ENCODE results near the gene L3MBTL4. TPM values are rescaled to one million over a fixed set of nuclear protein-coding genes. Genes with fewer than 3 reads are reported as not detected.

Gene L3MBTL4
- total RNA-seq, 1 donor from 2014 or later: not detected

DNA sequence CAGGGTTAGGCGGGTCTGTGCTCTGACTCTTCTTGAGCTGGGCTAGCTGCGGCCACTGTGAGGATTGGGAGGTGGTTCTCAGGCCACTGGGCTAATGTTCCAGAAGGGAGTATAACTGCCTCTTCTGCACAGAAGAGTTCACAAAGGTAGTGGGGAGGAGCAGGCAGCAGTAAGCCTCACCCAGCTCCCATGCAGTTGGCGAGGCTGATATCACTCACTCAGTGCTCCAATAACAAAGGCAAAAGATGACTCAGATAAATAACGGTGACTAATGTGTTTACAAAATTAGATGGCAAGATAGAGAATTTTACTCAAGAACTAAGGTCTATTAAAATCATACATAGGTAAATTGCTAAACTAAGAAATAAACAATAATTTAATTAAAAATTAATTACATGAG, 345.2 kb downstream of the L3MBTL4 start:
- Histone ChIP-seq H3K27ac (no peak overlapping the region), H3K27me3 (no peaks in the 10 kb centered on the region), H3K9me3 (no peaks in the 10 kb centered on the region), H3K36me3 (no peaks in the 10 kb centered on the region), H3K4me1 (no peaks in the 10 kb centered on the region), H3K4me3 (no peak overlapping the region)
- intact Hi-C loops (cut with DNase I): no loop called here
- TF ChIP-seq, protein P1, sequence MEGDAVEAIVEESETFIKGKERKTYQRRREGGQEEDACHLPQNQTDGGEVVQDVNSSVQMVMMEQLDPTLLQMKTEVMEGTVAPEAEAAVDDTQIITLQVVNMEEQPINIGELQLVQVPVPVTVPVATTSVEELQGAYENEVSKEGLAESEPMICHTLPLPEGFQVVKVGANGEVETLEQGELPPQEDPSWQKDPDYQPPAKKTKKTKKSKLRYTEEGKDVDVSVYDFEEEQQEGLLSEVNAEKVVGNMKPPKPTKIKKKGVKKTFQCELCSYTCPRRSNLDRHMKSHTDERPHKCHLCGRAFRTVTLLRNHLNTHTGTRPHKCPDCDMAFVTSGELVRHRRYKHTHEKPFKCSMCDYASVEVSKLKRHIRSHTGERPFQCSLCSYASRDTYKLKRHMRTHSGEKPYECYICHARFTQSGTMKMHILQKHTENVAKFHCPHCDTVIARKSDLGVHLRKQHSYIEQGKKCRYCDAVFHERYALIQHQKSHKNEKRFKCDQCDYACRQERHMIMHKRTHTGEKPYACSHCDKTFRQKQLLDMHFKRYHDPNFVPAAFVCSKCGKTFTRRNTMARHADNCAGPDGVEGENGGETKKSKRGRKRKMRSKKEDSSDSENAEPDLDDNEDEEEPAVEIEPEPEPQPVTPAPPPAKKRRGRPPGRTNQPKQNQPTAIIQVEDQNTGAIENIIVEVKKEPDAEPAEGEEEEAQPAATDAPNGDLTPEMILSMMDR (IDR thresholded peaks at IDR 0.05): no peak
- no peak for DNase-seq (ENCODE audit: low spot score in 2 of 2)

DNA sequence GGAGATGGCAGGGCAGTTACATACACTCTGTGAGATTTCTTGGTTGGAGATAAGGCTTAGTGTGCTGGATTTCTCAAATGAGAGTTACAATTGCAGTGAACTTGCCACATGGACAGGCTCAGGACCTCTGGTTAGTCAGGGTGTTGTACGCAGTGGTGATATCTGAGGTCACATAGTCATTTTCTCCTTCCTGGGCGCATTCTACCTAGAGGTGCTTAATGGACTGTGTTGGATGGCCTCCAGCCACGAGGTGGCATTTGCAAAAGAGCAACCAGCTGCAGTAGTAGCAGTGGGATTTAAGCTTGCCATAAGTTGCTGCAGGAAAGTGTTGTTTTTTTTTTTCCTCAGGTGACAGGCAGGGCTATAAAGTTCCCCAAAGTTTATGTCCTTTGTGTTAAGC, 345.6 kb downstream of the L3MBTL4 start:
- Histone ChIP-seq H3K9me3 (no peaks in the 10 kb centered on the region), H3K36me3 (no peaks in the 10 kb centered on the region), H3K4me1 (no peaks in the 10 kb centered on the region), H3K27ac (no peak overlapping the region), H3K4me3 (no peak overlapping the region), H3K27me3 (no peaks in the 10 kb centered on the region)
- intact Hi-C loops (cut with DNase I): no loop called here
- TF ChIP-seq, protein P1 (IDR thresholded peaks at IDR 0.05): no peak
- DNase-seq (ENCODE audit: low spot score in 2 of 2): no peak

DNA sequence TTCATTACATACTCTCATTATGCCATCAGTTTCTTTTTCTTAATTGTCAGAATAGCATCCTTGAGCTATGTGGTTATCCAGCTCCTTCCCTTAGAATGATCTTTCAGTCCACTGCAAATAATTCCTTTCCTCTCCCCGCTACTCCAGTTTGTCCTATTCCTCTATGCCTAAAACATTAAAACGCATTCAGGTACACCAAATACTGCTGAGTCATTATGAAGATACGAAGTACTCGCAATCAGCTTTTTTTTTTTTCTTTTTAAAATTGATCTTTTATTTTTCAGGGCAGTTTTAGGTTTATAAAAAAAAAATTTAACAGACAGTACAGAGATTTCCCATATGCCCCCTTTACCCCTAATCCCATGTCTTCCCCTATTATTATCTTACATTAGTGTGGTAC, 354.6 kb downstream of the L3MBTL4 start:
- Histone ChIP-seq H3K9me3 (no peaks in the 10 kb centered on the region), H3K36me3 (no peaks in the 10 kb centered on the region), H3K27ac (no peak overlapping the region), H3K27me3 (no peaks in the 10 kb centered on the region), H3K4me3 (no peak overlapping the region), H3K4me1 (no peaks in the 10 kb centered on the region)
- TF ChIP-seq, protein P1 (IDR thresholded peaks at IDR 0.05): no peak
- intact Hi-C loops (cut with DNase I): no loop called here
- DNase-seq (ENCODE audit: low spot score in 2 of 2): no peak

DNA sequence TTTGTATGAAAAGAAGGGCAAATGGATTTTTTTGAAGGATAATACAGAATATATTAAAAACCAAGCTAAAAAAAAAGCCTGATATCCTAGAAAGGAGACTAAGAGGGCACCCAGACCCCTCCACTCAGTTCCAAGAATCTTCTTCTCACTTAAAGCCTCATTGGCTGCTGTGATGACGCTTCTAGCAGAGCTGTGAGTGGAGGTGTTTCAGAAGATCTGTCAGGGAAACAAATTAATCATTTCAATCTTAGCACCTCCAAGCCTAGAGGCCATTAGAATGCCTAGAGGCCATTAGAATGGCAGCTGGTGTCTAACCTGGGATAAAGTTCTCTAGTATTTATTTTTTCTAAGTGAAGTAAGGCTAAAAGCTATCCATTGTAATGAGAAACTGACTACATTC, 355.2 kb downstream of the L3MBTL4 start:
- no peak for DNase-seq (ENCODE audit: low spot score in 2 of 2)
- TF ChIP-seq, protein P1 (IDR thresholded peaks at IDR 0.05): no peak
- Histone ChIP-seq H3K27ac (no peak overlapping the region), H3K36me3 (no peaks in the 10 kb centered on the region), H3K9me3 (no peaks in the 10 kb centered on the region), H3K27me3 (no peaks in the 10 kb centered on the region), H3K4me3 (no peak overlapping the region), H3K4me1 (no peaks in the 10 kb centered on the region)
- intact Hi-C loops (cut with DNase I): no loop called here

DNA sequence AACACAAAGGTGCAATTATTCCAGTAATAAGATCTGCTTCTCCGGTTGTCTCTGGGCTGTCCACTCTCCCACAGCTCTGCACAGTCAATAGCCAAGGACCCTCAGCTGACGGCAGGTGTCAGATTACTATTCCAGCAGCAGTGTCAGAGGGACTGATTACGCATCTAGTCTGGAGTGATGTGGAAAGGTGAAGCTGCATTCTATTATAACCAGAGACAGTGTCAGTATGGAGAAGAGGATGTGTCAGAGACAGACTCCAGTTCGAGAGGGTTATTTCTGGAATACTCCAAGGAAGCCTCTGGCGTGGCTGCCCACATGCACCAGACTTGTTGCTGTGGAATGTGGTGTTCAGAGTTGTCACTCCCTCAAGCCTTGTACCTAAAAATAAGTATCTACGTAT, 355.8 kb downstream of the L3MBTL4 start:
- intact Hi-C loops (cut with DNase I): no loop called here

More for the DNA sequence above, 355.8 kb downstream of the L3MBTL4 start:
- H3K27ac ChIP-seq: no peak overlapping the region
- no peaks in the 10 kb centered on the region for H3K4me1 ChIP-seq
- H3K9me3 ChIP-seq: no peaks in the 10 kb centered on the region
- TF ChIP-seq, protein P1 (IDR thresholded peaks at IDR 0.05): no peak
- no peaks in the 10 kb centered on the region for H3K36me3 ChIP-seq
- H3K4me3 ChIP-seq: no peak overlapping the region
- DNase-seq (ENCODE audit: low spot score in 2 of 2): no peak
- no peaks in the 10 kb centered on the region for H3K27me3 ChIP-seq

Data from ascending aorta (tissue), 2 donors.